Thymus (tissue), 11 donors: ENCODE data around the gene UBL7. TPM values are rescaled to one million over a fixed set of nuclear protein-coding genes. Genes with fewer than 3 reads are reported as not detected.
"Not testable (repeated sequence)": the region's sequence is repeated elsewhere in the genome, so short reads cannot be mapped to it uniquely, and the experiment has no call there.

Source experiments
- DNase-seq, 9 donors: peaks; one replicate each; pipeline ENCODE4 v3.0.0-alpha.2; 2013; ENCODE audit warnings: low spot score in 9 of 9, low read depth in 6 of 9, missing footprints in 1 of 9
- H3K27ac ChIP-seq, 2 donors: one replicate each; pipeline ENCODE4 v1.5.1; 2013; ENCODE audit warnings: control low read depth in 1 of 2, low read depth in 1 of 2, low read length in 1 of 2, mild to moderate bottlenecking in 1 of 2, moderate library complexity in 1 of 2
- H3K27me3 ChIP-seq, 2 donors: one replicate each; pipeline ENCODE4 v1.5.1; 2013; ENCODE audit warnings: low read length in 1 of 2; ENCODE audit not compliant: control insufficient read depth in 2 of 2, insufficient read depth in 1 of 2
- H3K36me3 ChIP-seq, 2 donors: one replicate each; pipeline ENCODE4 v1.5.1; 2013; ENCODE audit warnings: low read length in 1 of 2, mild to moderate bottlenecking in 1 of 2, moderate library complexity in 1 of 2; ENCODE audit not compliant: control insufficient read depth in 2 of 2, insufficient read depth in 2 of 2
- H3K4me1 ChIP-seq, 2 donors: one replicate each; pipeline ENCODE4 v1.5.1; 2013; ENCODE audit warnings: low read length in 2 of 2; ENCODE audit not compliant: control insufficient read depth in 2 of 2, insufficient read depth in 2 of 2
- H3K4me3 ChIP-seq, 2 donors: one replicate each; pipeline ENCODE4 v1.5.1; 2013; ENCODE audit warnings: low read length in 2 of 2, control low read depth in 1 of 2, mild to moderate bottlenecking in 1 of 2
- H3K9me3 ChIP-seq, 2 donors: one replicate each; pipeline ENCODE4 v1.5.1; 2013; ENCODE audit warnings: low read length in 1 of 2, mild to moderate bottlenecking in 1 of 2; ENCODE audit not compliant: control insufficient read depth in 2 of 2, insufficient read depth in 1 of 2
- WGBS: extraction: QIAGEN DNeasy Blood & Tissue Kit; methylation state at CpG from one replicate; pipeline ENCODE4 v1.1.7; 2013; 5-methylcytosine and 5-hydroxymethylcytosine counted together
- polyA plus RNA-seq: library from polyadenylated mRNA; stranded (reverse); fragments of 200-250 nt; gene quantifications from one replicate; pipeline ENCODE4 v1.2.3, GENCODE V29; 2013
- total RNA-seq: library from RNA; stranded (reverse); fragments of 120-200 nt; gene quantifications from one replicate; pipeline ENCODE4 v1.2.4, GENCODE V29; 2013
- donor health status: healthy.

UBL7 gene
- total and polyA plus RNA-seq, 2 donors: 38.7 to 78.3 TPM

DNA sequence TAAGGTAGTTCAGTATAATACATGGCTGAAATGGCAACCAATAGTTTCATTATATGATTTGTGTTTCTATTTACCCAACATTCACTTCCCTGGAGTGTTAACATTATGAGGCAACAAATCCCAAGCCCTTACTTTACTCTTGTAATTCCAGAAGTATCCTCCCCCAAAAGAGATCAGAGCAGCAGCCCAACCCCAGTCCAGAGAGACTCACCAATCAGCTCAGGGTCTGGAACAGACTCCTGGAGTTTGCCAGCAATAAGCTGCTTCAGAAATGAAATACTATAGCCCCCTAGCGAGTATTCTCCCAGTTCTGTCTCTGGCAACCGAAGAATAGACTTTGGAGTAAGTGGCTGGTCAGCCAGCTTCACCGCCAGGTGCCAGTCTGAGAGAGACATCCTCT is 2.5 kb downstream of the UBL7 start:
- Histone ChIP-seq H3K36me3 (peaks cover 20 to 31% of the 10 kb centered on the region in 2 donors), H3K4me3 (no peak overlapping the region), H3K9me3 (peaks cover 0 to 4% of the 10 kb centered on the region in 2 donors), H3K4me1 (peaks cover 17% of the 10 kb centered on the region in 2 donors), H3K27me3 (no peaks in the 10 kb centered on the region), H3K27ac (no peak overlapping the region)
- DNase-seq: no peak
- 98% methylated on average over 3 of the region's 3 CpGs for WGBS

- not testable (repeated sequence) for DNase-seq, H3K9me3 ChIP-seq, H3K4me3 ChIP-seq, H3K27me3 ChIP-seq, H3K27ac ChIP-seq
- WGBS: 97% methylated on average over 10 of the region's 10 CpGs
- H3K36me3 ChIP-seq: peaks cover 34 to 41% of the 10 kb centered on the region in 2 donors
- H3K4me1 ChIP-seq: peaks cover 12 to 14% of the 10 kb centered on the region in 2 donors
These were observed 3.9 kb downstream of the UBL7 start for GRCh38 chr15:74457036-74457435.

GRCh38 chr15:74454764-74455500 is 6.0 kb downstream of the UBL7 start:
- H3K36me3 ChIP-seq: peaks cover 52 to 62% of the 10 kb centered on the region in 2 donors
- no peak overlapping the region for H3K4me3 ChIP-seq
- no peak for DNase-seq
- H3K4me1 ChIP-seq: peaks cover 2 to 4% of the 10 kb centered on the region in 2 donors
- H3K9me3 ChIP-seq: no peaks in the 10 kb centered on the region
- H3K27me3 ChIP-seq: no peaks in the 10 kb centered on the region
- no peak overlapping the region for H3K27ac ChIP-seq

- H3K27ac ChIP-seq: no peak overlapping the region
- H3K4me1 ChIP-seq: peaks cover 0 to 2% of the 10 kb centered on the region in 2 donors
- H3K9me3 ChIP-seq: no peaks in the 10 kb centered on the region
- WGBS: 88% methylated on average over 13 of the region's 13 CpGs
- DNase-seq: no peak
- H3K27me3 ChIP-seq: no peaks in the 10 kb centered on the region
- H3K36me3 ChIP-seq: peaks cover 60 to 69% of the 10 kb centered on the region in 2 donors
- no peak overlapping the region for H3K4me3 ChIP-seq
These were observed 6.8 kb downstream of the UBL7 start for GRCh38 chr15:74453925-74454763.

- DNase-seq: no peak
- Histone ChIP-seq H3K27me3 (no peaks in the 10 kb centered on the region), H3K27ac (no peak overlapping the region), H3K36me3 (peaks cover 72 to 85% of the 10 kb centered on the region in 2 donors), H3K9me3 (no peaks in the 10 kb centered on the region), H3K4me3 (no peak overlapping the region), H3K4me1 (peaks cover 0 to 2% of the 10 kb centered on the region in 2 donors)
- 98% methylated on average over 16 of the region's 16 CpGs for WGBS
These were observed 8.8 kb downstream of the UBL7 start for GRCh38 chr15:74451861-74452835.

GRCh38 chr15:74451322-74451721 is 9.6 kb downstream of the UBL7 start:
- H3K4me3 ChIP-seq: no peak overlapping the region
- H3K27me3 ChIP-seq: no peaks in the 10 kb centered on the region
- H3K4me1 ChIP-seq: peaks cover 0 to 2% of the 10 kb centered on the region in 2 donors
- H3K27ac ChIP-seq: no peak overlapping the region
- H3K36me3 ChIP-seq: peaks cover 73 to 83% of the 10 kb centered on the region in 2 donors
- DNase-seq: no peak
- WGBS: 99% methylated on average over 2 of the region's 2 CpGs
- H3K9me3 ChIP-seq: no peaks in the 10 kb centered on the region

DNA sequence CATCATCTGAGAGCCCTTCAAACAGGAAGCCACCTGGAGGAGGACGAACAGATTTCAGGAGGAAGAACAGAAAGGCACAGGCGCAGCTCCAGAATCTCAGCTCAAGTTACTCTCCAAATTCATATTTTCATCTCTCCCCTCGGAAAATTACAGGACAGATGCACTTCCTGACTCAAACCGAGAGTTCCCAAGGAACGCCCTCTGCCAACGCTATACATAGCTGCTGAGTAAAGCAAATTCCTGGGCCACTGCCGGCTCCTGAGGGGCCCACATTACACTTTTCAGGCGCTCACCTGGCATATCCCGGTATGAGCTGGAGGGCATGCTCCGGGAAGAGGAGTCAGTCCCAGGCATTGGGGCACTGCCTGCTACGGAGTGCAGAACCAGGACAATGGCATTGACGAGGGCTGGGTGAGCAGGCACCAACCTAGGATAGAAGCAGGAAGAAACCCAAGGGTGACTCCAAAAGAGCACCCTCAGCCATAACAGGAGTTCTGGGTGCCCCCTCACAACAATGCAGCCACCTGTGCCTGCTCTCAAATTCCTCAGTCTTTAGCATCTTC is 11.2 kb downstream of the UBL7 start:
- Histone ChIP-seq H3K4me1 (peaks cover 0 to 2% of the 10 kb centered on the region in 2 donors), H3K27ac (no peak overlapping the region), H3K27me3 (no peaks in the 10 kb centered on the region), H3K9me3 (no peaks in the 10 kb centered on the region), H3K36me3 (peaks cover 86% of the 10 kb centered on the region in 2 donors), H3K4me3 (no peak overlapping the region)
- DNase-seq: no peak
- 98% methylated on average over 12 of the region's 12 CpGs for WGBS

GRCh38 chr15:74449095-74449494 is 11.9 kb downstream of the UBL7 start:
- Histone ChIP-seq H3K36me3 (peaks cover 86 to 87% of the 10 kb centered on the region in 2 donors), H3K9me3 (no peaks in the 10 kb centered on the region), H3K27me3 (no peaks in the 10 kb centered on the region), H3K4me3 (no peak overlapping the region), H3K27ac (no peak overlapping the region), H3K4me1 (peaks cover 0 to 1% of the 10 kb centered on the region in 2 donors)
- DNase-seq: no peak
- WGBS: 99% methylated on average over 7 of the region's 7 CpGs
